CD14-positive monocyte (primary cell): Measurements from ENCODE around the gene CNGA3. TPM values are rescaled to one million over a fixed set of nuclear protein-coding genes. Genes with fewer than 3 reads are reported as not detected.
A peak's percentile ranks its signal among the peaks of the same experiment; 100 is the strongest.

Experiments used
- DNase-seq, 3 donors: peaks; one replicate each; pipeline ENCODE4 v3.0.0-alpha.2; 2011 to 2022
- H2AFZ ChIP-seq: 2 replicates; pipeline ENCODE4 v1.6.0; 2012; ENCODE audit warnings: mild to moderate bottlenecking, low read depth, low read length, inconsistent platforms; ENCODE audit not compliant: insufficient read depth, poor library complexity, severe bottlenecking
- H3K27ac ChIP-seq, 2 donors: 1 replicate in 1 of 2; 2 replicates in 1 of 2; pipeline ENCODE4 v1.5.1; 2012 to 2013; ENCODE audit warnings: low read length in 2 of 2, control low read depth in 1 of 2, inconsistent platforms in 1 of 2, low read depth in 1 of 2, mild to moderate bottlenecking in 1 of 2
- H3K27me3 ChIP-seq, 2 donors: one replicate each; pipeline versions ENCODE4 v1.6.0 to v1.6.1; 2011 to 2013; ENCODE audit warnings: low read length in 2 of 2; ENCODE audit not compliant: control insufficient read depth in 2 of 2, insufficient read depth in 2 of 2
- H3K36me3 ChIP-seq, 2 donors: replicated peaks in 1 of 2; 1 replicate in 1 of 2; 2 replicates in 1 of 2; pipeline versions ENCODE4 v1.5.1 to v1.6.1; 2012 to 2013; ENCODE audit warnings: low read length in 2 of 2, control low read depth in 1 of 2, inconsistent platforms in 1 of 2, mild to moderate bottlenecking in 1 of 2; ENCODE audit not compliant: insufficient read depth in 2 of 2, control insufficient read depth in 1 of 2
- H3K4me1 ChIP-seq, 2 donors: 1 replicate in 1 of 2; 2 replicates in 1 of 2; pipeline versions ENCODE4 v1.5.1 to v1.6.1; 2012 to 2013; ENCODE audit warnings: low read length in 2 of 2, control low read depth in 1 of 2, inconsistent platforms in 1 of 2, mild to moderate bottlenecking in 1 of 2, moderate library complexity in 1 of 2; ENCODE audit not compliant: insufficient read depth in 2 of 2, control insufficient read depth in 1 of 2
- H3K4me2 ChIP-seq: replicated peaks from 2 replicates; pipeline ENCODE3; 2012; ENCODE audit warnings: low read length, moderate library complexity, mild to moderate bottlenecking; ENCODE audit not compliant: poor library complexity, severe bottlenecking; ENCODE audit errors: extremely low read depth
- H3K4me3 ChIP-seq, 3 experiments: fragments of 200-600 bp in 1 of 3; sonication (generic) in 1 of 3; replicated peaks in 1 of 3; 1 replicate in 2 of 3; 2 replicates in 1 of 3; pipeline ENCODE4 v1.5.1; 2011 to 2013; ENCODE audit warnings: low read length in 3 of 3, mild to moderate bottlenecking in 3 of 3, control low read depth in 2 of 3, low read depth in 2 of 3, inconsistent platforms in 1 of 3, moderate library complexity in 1 of 3
- H3K79me2 ChIP-seq: 2 replicates; pipeline ENCODE4 v1.6.0; 2012; ENCODE audit warnings: mild to moderate bottlenecking, control low read depth, inconsistent platforms, low read length, moderate library complexity; ENCODE audit not compliant: insufficient read depth
- H3K9ac ChIP-seq: 2 replicates; pipeline ENCODE4 v1.6.0; 2017; ENCODE audit warnings: low read length, mild to moderate bottlenecking; ENCODE audit not compliant: insufficient read depth, poor library complexity, severe bottlenecking
- H3K9me3 ChIP-seq, 2 donors: replicated peaks in 1 of 2; 1 replicate in 1 of 2; 2 replicates in 1 of 2; pipeline versions ENCODE4 v1.5.1 to v1.6.1; 2012 to 2013; ENCODE audit warnings: low read length in 2 of 2, control low read depth in 1 of 2; ENCODE audit not compliant: control insufficient read depth in 1 of 2, insufficient read depth in 1 of 2
- H4K20me1 ChIP-seq: 2 replicates; pipeline ENCODE4 v1.6.0; 2012; ENCODE audit warnings: mild to moderate bottlenecking, low read length, control low read depth, moderate library complexity; ENCODE audit not compliant: insufficient read depth
- H3K27ac Mint-ChIP-seq, 7 donors: one replicate each; pipeline ENCODE4 v1.8.0; 2020; ENCODE audit warnings: mild to moderate bottlenecking in 7 of 7, mixed read lengths in 7 of 7, moderate library complexity in 6 of 7, inconsistent platforms in 2 of 7
- H3K27me3 Mint-ChIP-seq, 3 donors: one replicate each; pipeline ENCODE4 v1.8.0; 2021 to 2022; ENCODE audit warnings: low read depth in 3 of 3, mild to moderate bottlenecking in 3 of 3, mixed read lengths in 3 of 3, moderate library complexity in 3 of 3, inconsistent platforms in 1 of 3
- H3K36me3 Mint-ChIP-seq, 2 donors: one replicate each; pipeline ENCODE4 v1.8.0; 2020; ENCODE audit warnings: mixed read lengths in 2 of 2, inconsistent platforms in 1 of 2, mild to moderate bottlenecking in 1 of 2
- H3K4me1 Mint-ChIP-seq: one replicate; pipeline ENCODE4 v1.8.0; 2020; ENCODE audit warnings: mild to moderate bottlenecking, mixed read lengths
- H3K4me3 Mint-ChIP-seq, 2 donors: one replicate each; pipeline ENCODE4 v1.8.0; 2020; ENCODE audit warnings: mild to moderate bottlenecking in 2 of 2, mixed read lengths in 2 of 2, moderate library complexity in 1 of 2
- H3K9me3 Mint-ChIP-seq, 7 donors: one replicate each; pipeline ENCODE4 v1.8.0; 2020 to 2022; ENCODE audit warnings: mixed read lengths in 7 of 7, mild to moderate bottlenecking in 6 of 7, moderate library complexity in 6 of 7, inconsistent platforms in 2 of 7
- WGBS: methylation state at CpG from one replicate; pipeline ENCODE4 v1.1.5; 2013; ENCODE audit warnings: missing lambda C conversion rate; ENCODE audit not compliant: insufficient coverage; 5-methylcytosine and 5-hydroxymethylcytosine counted together
- intact Hi-C, 2 donors: fragments of 100-400 bp; cut with micrococcal nuclease; formaldehyde crosslinking; loops; one replicate each; pipeline versions ENCODE4 v1.15.0 to v1.15.1; 2023
- polyA plus RNA-seq, 3 donors: library from polyadenylated mRNA; depleted of rRNA in 1 of 3; unstranded in 2 of 3; stranded (reverse) in 1 of 3; fragments of 300-500 nt in 2 of 3; fragments of >200 nt in 1 of 3; fragmentation: Illumina TruSeq in 2 of 3; gene quantifications; 1 replicate in 2 of 3; 2 replicates in 1 of 3; pipeline ENCODE4 v1.2.3, GENCODE V29; 2012 to 2021
- TF ChIP-seq, protein P1 (sequence below): fragments of 200-600 bp; IDR thresholded peaks from one replicate; pipeline ENCODE4 v1.8.0; 2022; ENCODE audit warnings: antibody characterized with exemption, mild to moderate bottlenecking

The CNGA3 gene
- polyA plus RNA-seq, 3 donors: not detected

DNA sequence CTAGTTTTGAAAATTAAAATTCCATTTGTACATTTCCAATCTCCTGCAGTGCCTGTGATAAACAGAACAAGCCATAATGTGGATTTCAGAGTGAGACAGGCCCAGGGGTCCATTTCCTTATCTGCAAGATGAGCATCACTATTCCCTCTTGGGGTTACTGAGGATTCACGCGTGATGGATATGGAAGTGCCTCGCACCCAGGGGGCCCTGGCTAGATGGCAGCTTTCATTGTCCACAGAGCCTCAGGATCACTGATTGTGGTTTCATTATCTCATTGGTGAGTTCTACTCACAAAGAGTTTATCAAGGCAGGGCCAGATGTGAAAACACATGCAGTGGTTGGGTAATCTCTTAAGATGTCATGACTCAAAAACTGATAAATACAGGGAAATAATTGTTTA, 11.6 kb downstream of the CNGA3 start:
- H4K20me1 ChIP-seq: no peaks in the 10 kb centered on the region
- Mint-ChIP-seq H3K27ac (peak overlapping the region in 1 of 7 donors; percentile 75), H3K4me1 (no peaks in the 10 kb centered on the region), H3K27me3 (peaks cover 6 to 22% (median 11%) of the 10 kb centered on the region in 3 donors), H3K4me3 (no peak overlapping the region), H3K36me3 (no peaks in the 10 kb centered on the region), H3K9me3 (peaks cover 0 to 10% (median 3%) of the 10 kb centered on the region in 7 donors)
- H3K4me1 ChIP-seq: no peaks in the 10 kb centered on the region
- intact Hi-C loops: no loop called here
- no peak overlapping the region for H2AFZ ChIP-seq
- H3K27ac ChIP-seq: no peak overlapping the region
- no peaks in the 10 kb centered on the region for H3K36me3 ChIP-seq
- no peak overlapping the region for H3K4me3 ChIP-seq
- H3K9ac ChIP-seq: no peak overlapping the region
- no peaks in the 10 kb centered on the region for H3K79me2 ChIP-seq
- no peaks in the 10 kb centered on the region for H3K9me3 ChIP-seq
- H3K4me2 ChIP-seq: no peak overlapping the region
- H3K27me3 ChIP-seq: peaks cover 4 to 22% of the 10 kb centered on the region in 2 donors
- TF ChIP-seq, protein P1, sequence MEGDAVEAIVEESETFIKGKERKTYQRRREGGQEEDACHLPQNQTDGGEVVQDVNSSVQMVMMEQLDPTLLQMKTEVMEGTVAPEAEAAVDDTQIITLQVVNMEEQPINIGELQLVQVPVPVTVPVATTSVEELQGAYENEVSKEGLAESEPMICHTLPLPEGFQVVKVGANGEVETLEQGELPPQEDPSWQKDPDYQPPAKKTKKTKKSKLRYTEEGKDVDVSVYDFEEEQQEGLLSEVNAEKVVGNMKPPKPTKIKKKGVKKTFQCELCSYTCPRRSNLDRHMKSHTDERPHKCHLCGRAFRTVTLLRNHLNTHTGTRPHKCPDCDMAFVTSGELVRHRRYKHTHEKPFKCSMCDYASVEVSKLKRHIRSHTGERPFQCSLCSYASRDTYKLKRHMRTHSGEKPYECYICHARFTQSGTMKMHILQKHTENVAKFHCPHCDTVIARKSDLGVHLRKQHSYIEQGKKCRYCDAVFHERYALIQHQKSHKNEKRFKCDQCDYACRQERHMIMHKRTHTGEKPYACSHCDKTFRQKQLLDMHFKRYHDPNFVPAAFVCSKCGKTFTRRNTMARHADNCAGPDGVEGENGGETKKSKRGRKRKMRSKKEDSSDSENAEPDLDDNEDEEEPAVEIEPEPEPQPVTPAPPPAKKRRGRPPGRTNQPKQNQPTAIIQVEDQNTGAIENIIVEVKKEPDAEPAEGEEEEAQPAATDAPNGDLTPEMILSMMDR: no peak
- 100% methylated on average over 1 of the region's 3 CpGs for WGBS
- DNase-seq: no peak

DNA sequence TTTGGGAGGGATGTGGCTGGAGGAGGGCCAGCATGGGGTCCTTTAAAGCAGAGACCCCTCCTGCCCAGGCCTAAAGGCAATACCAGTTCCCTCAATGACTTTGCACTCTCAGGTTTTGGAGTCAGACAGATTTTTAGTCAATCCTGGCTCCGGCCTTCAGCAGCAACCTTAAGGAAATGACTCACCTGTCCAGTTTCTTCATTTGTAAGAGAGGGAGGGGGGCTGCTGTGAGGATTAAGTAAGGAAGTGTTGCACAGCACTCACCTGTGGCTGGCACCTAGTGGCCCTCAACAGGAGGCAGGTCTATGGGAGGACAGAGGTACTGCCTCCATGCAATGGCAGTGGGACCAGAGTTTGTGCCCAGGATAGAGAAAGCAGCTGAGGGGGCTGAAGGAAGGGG, 13.7 kb downstream of the CNGA3 start:
- Histone ChIP-seq H3K4me2 (no peak overlapping the region), H3K27me3 (peaks cover 4 to 13% of the 10 kb centered on the region in 2 donors), H3K4me3 (no peak overlapping the region), H3K9ac (no peak overlapping the region), H3K9me3 (no peaks in the 10 kb centered on the region), H3K79me2 (no peaks in the 10 kb centered on the region), H3K27ac (no peak overlapping the region), H2AFZ (no peak overlapping the region), H3K36me3 (no peaks in the 10 kb centered on the region), H3K4me1 (no peaks in the 10 kb centered on the region), H4K20me1 (no peaks in the 10 kb centered on the region)
- TF ChIP-seq, protein P1: no peak
- intact Hi-C loops: no loop called here
- Mint-ChIP-seq H3K4me1 (no peaks in the 10 kb centered on the region), H3K9me3 (peaks cover 0 to 10% (median 3%) of the 10 kb centered on the region in 7 donors), H3K27ac (no peak overlapping the region), H3K4me3 (no peak overlapping the region), H3K27me3 (peaks cover 8 to 23% (median 11%) of the 10 kb centered on the region in 3 donors), H3K36me3 (no peaks in the 10 kb centered on the region)
- 50% methylated on average over 1 of the region's 1 CpG for WGBS
- DNase-seq: no peak
